ENCODE data around the gene EIF4E3. TPM values are rescaled to one million over a fixed set of nuclear protein-coding genes. Genes with fewer than 3 reads are reported as not detected.

Gene EIF4E3
- total RNA-seq, 3 donors from 2014 or later (not counting 1 experiment from before 2014, with no cell fraction given), result 44.9 to 52.2 (median 46.7) TPM

GRCh38 chr3:71646971-71647370 is 78.2 kb downstream of the EIF4E3 start:
- H3K27me3 ChIP-seq (ENCODE audit: control insufficient read depth, insufficient read depth, low read length), result no peaks in the 10 kb centered on the region
- Mint-ChIP-seq H3K36me3 (no peaks in the 10 kb centered on the region), H3K9me3 (no peaks in the 10 kb centered on the region), H3K4me1 (peaks cover 0 to 5% of the 10 kb centered on the region in 2 donors), H3K4me3 (no peak overlapping the region), H3K27ac (no peak overlapping the region), H3K27me3 (ENCODE audit: low read depth in 2 of 2) (no peaks in the 10 kb centered on the region)
- no peaks in the 10 kb centered on the region for H3K9me3 ChIP-seq (ENCODE audit: control insufficient read depth, insufficient read depth, low read length)
- ATAC-seq (no peak), DNase-seq (no peak)
- intact Hi-C loops (cut with micrococcal nuclease), result no loop called here
- H3K36me3 ChIP-seq (ENCODE audit: control insufficient read depth, insufficient read depth, low read length), result no peaks in the 10 kb centered on the region
- no peak overlapping the region for H3K27ac ChIP-seq (ENCODE audit: low read length)
- TF ChIP-seq CTCF (IDR thresholded peaks at IDR 0.05), result no peak
- H3K4me1 ChIP-seq (ENCODE audit: control insufficient read depth, insufficient read depth, low read length), result no peaks in the 10 kb centered on the region
- H3K4me3 ChIP-seq (ENCODE audit: low read length), result no peak overlapping the region

- H3K27ac Mint-ChIP-seq, result no peak overlapping the region
- intact Hi-C loops (cut with micrococcal nuclease), result no loop called here
Measured at GRCh38 chr3:71645140-71645539, 80.1 kb downstream of the EIF4E3 start.

GRCh38 chr3:71641674-71642073 is 83.5 kb downstream of the EIF4E3 start:
- H3K4me1 ChIP-seq (ENCODE audit: control insufficient read depth, insufficient read depth, low read length), result no peaks in the 10 kb centered on the region
- no peak overlapping the region for H3K27ac ChIP-seq (ENCODE audit: low read length)
- Mint-ChIP-seq H3K27me3 (ENCODE audit: low read depth in 2 of 2) (no peaks in the 10 kb centered on the region), H3K27ac (no peak overlapping the region), H3K4me1 (no peaks in the 10 kb centered on the region), H3K9me3 (no peaks in the 10 kb centered on the region), H3K4me3 (no peak overlapping the region), H3K36me3 (no peaks in the 10 kb centered on the region)
- no peak overlapping the region for H3K4me3 ChIP-seq (ENCODE audit: low read length)
- 85% methylated on average over 4 of the region's 4 CpGs for WGBS (ENCODE audit: insufficient coverage)
- intact Hi-C loops (cut with micrococcal nuclease), result no loop called here
- no peak for TF ChIP-seq CTCF (IDR thresholded peaks at IDR 0.05)
- no peaks in the 10 kb centered on the region for H3K27me3 ChIP-seq (ENCODE audit: control insufficient read depth, insufficient read depth, low read length)
- no peaks in the 10 kb centered on the region for H3K36me3 ChIP-seq (ENCODE audit: control insufficient read depth, insufficient read depth, low read length)
- H3K9me3 ChIP-seq (ENCODE audit: control insufficient read depth, insufficient read depth, low read length), result no peaks in the 10 kb centered on the region
- ATAC-seq (no peak), DNase-seq (no peak)

More at GRCh38 chr3:71645140-71645539, 80.1 kb downstream of the EIF4E3 start:
- no peaks in the 10 kb centered on the region for H3K27me3 ChIP-seq (ENCODE audit: control insufficient read depth, insufficient read depth, low read length)
- Mint-ChIP-seq H3K4me3 (no peak overlapping the region), H3K27me3 (ENCODE audit: low read depth in 2 of 2) (no peaks in the 10 kb centered on the region), H3K9me3 (no peaks in the 10 kb centered on the region), H3K4me1 (no peaks in the 10 kb centered on the region), H3K36me3 (no peaks in the 10 kb centered on the region)
- H3K4me3 ChIP-seq (ENCODE audit: low read length), result no peak overlapping the region
- no peaks in the 10 kb centered on the region for H3K4me1 ChIP-seq (ENCODE audit: control insufficient read depth, insufficient read depth, low read length)
- H3K27ac ChIP-seq (ENCODE audit: low read length), result no peak overlapping the region
- TF ChIP-seq CTCF (IDR thresholded peaks at IDR 0.05), result no peak
- H3K36me3 ChIP-seq (ENCODE audit: control insufficient read depth, insufficient read depth, low read length), result no peaks in the 10 kb centered on the region
- ATAC-seq, result no peak
- no peaks in the 10 kb centered on the region for H3K9me3 ChIP-seq (ENCODE audit: control insufficient read depth, insufficient read depth, low read length)
- DNase-seq, result no peak
- WGBS (ENCODE audit: insufficient coverage), result 95% methylated on average over 3 of the region's 3 CpGs

- WGBS (ENCODE audit: insufficient coverage), result 69% methylated on average over 6 of the region's 9 CpGs
- H3K4me3 Mint-ChIP-seq, result no peak overlapping the region
- DNase-seq (no peak), ATAC-seq (no peak)
- no peaks in the 10 kb centered on the region for H3K4me1 Mint-ChIP-seq
- H3K9me3 Mint-ChIP-seq, result no peaks in the 10 kb centered on the region
- no peaks in the 10 kb centered on the region for H3K27me3 ChIP-seq (ENCODE audit: control insufficient read depth, insufficient read depth, low read length)
- H3K27me3 Mint-ChIP-seq (ENCODE audit: low read depth in 2 of 2), result no peaks in the 10 kb centered on the region
- no peaks in the 10 kb centered on the region for H3K36me3 ChIP-seq (ENCODE audit: control insufficient read depth, insufficient read depth, low read length)
- H3K27ac ChIP-seq (ENCODE audit: low read length), result no peak overlapping the region
- H3K4me3 ChIP-seq (ENCODE audit: low read length), result no peak overlapping the region
- no peak for TF ChIP-seq CTCF (IDR thresholded peaks at IDR 0.05)
- H3K27ac Mint-ChIP-seq, result no peak overlapping the region
- H3K36me3 Mint-ChIP-seq, result no peaks in the 10 kb centered on the region
- intact Hi-C loops (cut with micrococcal nuclease), result no loop called here
- H3K9me3 ChIP-seq (ENCODE audit: control insufficient read depth, insufficient read depth, low read length), result no peaks in the 10 kb centered on the region
- H3K4me1 ChIP-seq (ENCODE audit: control insufficient read depth, insufficient read depth, low read length), result no peaks in the 10 kb centered on the region
Measured at GRCh38 chr3:71640331-71640983, 84.7 kb downstream of the EIF4E3 start.

Measured in natural killer cell (primary cell).